Peyer's patch (tissue), 4 donors: ENCODE measurements around the gene FRMPD2.

ENCODE experiments used
- POLR2A ChIP-seq, 2 donors: fragments of 450-650 bp; IDR thresholded peaks; one replicate each; pipeline ENCODE4 v1.5.1; 2017; ENCODE audit warnings: antibody characterized with exemption in 2 of 2, mild to moderate bottlenecking in 2 of 2, moderate library complexity in 2 of 2
- TF ChIP-seq, protein P1 (sequence below), 6 experiments: fragments of 450-650 bp in 4 of 6; fragments of 200-600 bp in 2 of 6; sonication (generic) in 1 of 6; IDR thresholded peaks; one replicate each; pipeline ENCODE4 v1.5.1; 2017 to 2019; ENCODE audit warnings: antibody characterized with exemption in 6 of 6, mild to moderate bottlenecking in 3 of 6, moderate library complexity in 1 of 6

DNA sequence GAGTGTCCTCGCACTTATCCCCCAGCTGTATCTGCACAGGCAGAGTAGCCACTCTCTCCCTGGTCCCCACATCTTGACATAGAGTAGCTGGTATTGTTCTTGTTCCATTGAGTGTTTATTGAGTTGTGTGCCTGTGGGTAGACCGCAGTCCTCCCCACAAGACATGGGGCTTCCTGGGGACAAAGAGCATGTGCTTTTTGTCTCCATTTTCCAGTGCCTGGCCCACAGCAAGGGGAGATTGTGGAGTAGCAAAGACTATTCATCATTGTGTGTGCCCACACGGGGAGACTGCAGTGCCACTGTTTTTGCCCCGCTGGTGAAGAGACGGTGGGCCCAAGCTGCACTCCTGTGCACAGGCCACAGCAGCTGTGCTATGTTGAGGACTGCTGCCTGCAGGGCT, 63.5 kb downstream of the FRMPD2 start:
- TF ChIP-seq, protein P1, sequence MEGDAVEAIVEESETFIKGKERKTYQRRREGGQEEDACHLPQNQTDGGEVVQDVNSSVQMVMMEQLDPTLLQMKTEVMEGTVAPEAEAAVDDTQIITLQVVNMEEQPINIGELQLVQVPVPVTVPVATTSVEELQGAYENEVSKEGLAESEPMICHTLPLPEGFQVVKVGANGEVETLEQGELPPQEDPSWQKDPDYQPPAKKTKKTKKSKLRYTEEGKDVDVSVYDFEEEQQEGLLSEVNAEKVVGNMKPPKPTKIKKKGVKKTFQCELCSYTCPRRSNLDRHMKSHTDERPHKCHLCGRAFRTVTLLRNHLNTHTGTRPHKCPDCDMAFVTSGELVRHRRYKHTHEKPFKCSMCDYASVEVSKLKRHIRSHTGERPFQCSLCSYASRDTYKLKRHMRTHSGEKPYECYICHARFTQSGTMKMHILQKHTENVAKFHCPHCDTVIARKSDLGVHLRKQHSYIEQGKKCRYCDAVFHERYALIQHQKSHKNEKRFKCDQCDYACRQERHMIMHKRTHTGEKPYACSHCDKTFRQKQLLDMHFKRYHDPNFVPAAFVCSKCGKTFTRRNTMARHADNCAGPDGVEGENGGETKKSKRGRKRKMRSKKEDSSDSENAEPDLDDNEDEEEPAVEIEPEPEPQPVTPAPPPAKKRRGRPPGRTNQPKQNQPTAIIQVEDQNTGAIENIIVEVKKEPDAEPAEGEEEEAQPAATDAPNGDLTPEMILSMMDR (IDR thresholded peaks at IDR 0.05) = no peak
- TF ChIP-seq POLR2A (IDR thresholded peaks at IDR 0.05) = no peak
